GM21723 (cell line): ENCODE data around the gene CDK11B.
"Not testable (repeated sequence)": the region's sequence is repeated elsewhere in the genome, so short reads cannot be mapped to it uniquely, and the experiment has no call there.

ENCODE experiments used
- ATAC-seq: cut with Tn5 transposase; IDR thresholded peaks from one replicate; pipeline ENCODE4 v1.9.1; 2021; ENCODE audit warnings: mild to moderate bottlenecking, moderate library complexity; ENCODE audit not compliant: unreplicated experiment

CDK11B gene

GRCh38 chr1:1662830-1663560 is 4.2 kb upstream of the CDK11B start:
- not testable (repeated sequence) for ATAC-seq

GRCh38 chr1:1662392-1662791 is 3.6 kb upstream of the CDK11B start:
- ATAC-seq, result not testable (repeated sequence)

- ATAC-seq, result not testable (repeated sequence)
Measured at GRCh38 chr1:1648265-1648664, 10.5 kb downstream of the CDK11B start.

- not testable (repeated sequence) for ATAC-seq
Measured at GRCh38 chr1:1647567-1648241, 11.1 kb downstream of the CDK11B start.

GRCh38 chr1:1646326-1646725 is 12.5 kb downstream of the CDK11B start:
- ATAC-seq, result not testable (repeated sequence)

GRCh38 chr1:1640711-1641461 is 17.9 kb downstream of the CDK11B start:
- not testable (repeated sequence) for ATAC-seq

- not testable (repeated sequence) for ATAC-seq
Measured at GRCh38 chr1:1640081-1640480, 18.7 kb downstream of the CDK11B start.

GRCh38 chr1:1639368-1639767 is 19.4 kb downstream of the CDK11B start:
- ATAC-seq, result not testable (repeated sequence)

GRCh38 chr1:1638528-1638927 is 20.3 kb downstream of the CDK11B start:
- not testable (repeated sequence) for ATAC-seq

GRCh38 chr1:1637479-1637875 is 21.3 kb downstream of the CDK11B start:
- ATAC-seq, result not testable (repeated sequence)

- not testable (repeated sequence) for ATAC-seq
Measured at GRCh38 chr1:1636621-1637478, 22.0 kb downstream of the CDK11B start.

GRCh38 chr1:1634613-1635012 is 24.2 kb downstream of the CDK11B start:
- ATAC-seq, result not testable (repeated sequence)

GRCh38 chr1:1633409-1633808 is 25.4 kb downstream of the CDK11B start:
- not testable (repeated sequence) for ATAC-seq

GRCh38 chr1:1631782-1632420 is 26.9 kb downstream of the CDK11B start, which contains the start of gene MMP23B:
Gene MMP23B, plus strand, starts transcription at chr1:1632173. Its CDS starts 46 bp downstream, at chr1:1632219.
- no peak for ATAC-seq

GRCh38 chr1:1630965-1631781 is 27.6 kb downstream of the CDK11B start:
- ATAC-seq, result no peak

GRCh38 chr1:1630191-1630964 is 28.4 kb downstream of the CDK11B start:
- ATAC-seq, result peak; percentile 54

- no peak for ATAC-seq
Measured at GRCh38 chr1:1629430-1630190, 29.2 kb downstream of the CDK11B start.
